ENCODE results near the gene CGA.

Gene CGA

GRCh38 chr6:87092435-87092834 lies 2.5 kb downstream of the CGA start:
- in situ Hi-C loops (cut with MboI; ENCODE audit: low sequenced_read_pairs), result no loop called here

GRCh38 chr6:87089135-87089534 lies 5.8 kb downstream of the CGA start:
- in situ Hi-C loops (cut with MboI; ENCODE audit: low sequenced_read_pairs), result no loop called here

- in situ Hi-C loops (cut with MboI; ENCODE audit: low sequenced_read_pairs), result no loop called here
Measured at GRCh38 chr6:87088076-87088475, 6.8 kb downstream of the CGA start.

- in situ Hi-C loops (cut with MboI; ENCODE audit: low sequenced_read_pairs), result no loop called here
Measured at GRCh38 chr6:87082160-87082721, 12.7 kb downstream of the CGA start.

- in situ Hi-C loops (cut with MboI; ENCODE audit: low sequenced_read_pairs), result no loop called here
Measured at GRCh38 chr6:87078983-87079616, 15.8 kb downstream of the CGA start.

GRCh38 chr6:87075168-87075567 lies 19.7 kb downstream of the CGA start:
- in situ Hi-C loops (cut with MboI; ENCODE audit: low sequenced_read_pairs), result no loop called here

GRCh38 chr6:87074101-87074621 lies 20.7 kb downstream of the CGA start:
- in situ Hi-C loops (cut with MboI; ENCODE audit: low sequenced_read_pairs), result no loop called here

- in situ Hi-C loops (cut with MboI; ENCODE audit: low sequenced_read_pairs), result no loop called here
Measured at GRCh38 chr6:87071683-87072082, 23.2 kb downstream of the CGA start.

GRCh38 chr6:87070741-87071140 lies 24.2 kb downstream of the CGA start:
- in situ Hi-C loops (cut with MboI; ENCODE audit: low sequenced_read_pairs), result no loop called here

GRCh38 chr6:87068795-87069194 lies 26.1 kb downstream of the CGA start:
- in situ Hi-C loops (cut with MboI; ENCODE audit: low sequenced_read_pairs), result no loop called here

- in situ Hi-C loops (cut with MboI; ENCODE audit: low sequenced_read_pairs), result no loop called here
Measured at GRCh38 chr6:87066449-87067333, 28.2 kb downstream of the CGA start.

GRCh38 chr6:87065117-87065516 lies 29.8 kb downstream of the CGA start:
- in situ Hi-C loops (cut with MboI; ENCODE audit: low sequenced_read_pairs), result no loop called here

GRCh38 chr6:87059943-87060342 lies 35.0 kb downstream of the CGA start:
- in situ Hi-C loops (cut with MboI; ENCODE audit: low sequenced_read_pairs), result no loop called here

GRCh38 chr6:87054143-87054833 lies 40.6 kb downstream of the CGA start:
- in situ Hi-C loops (cut with MboI; ENCODE audit: low sequenced_read_pairs), result no loop called here

GRCh38 chr6:87053312-87053711 lies 41.6 kb downstream of the CGA start:
- in situ Hi-C loops (cut with MboI; ENCODE audit: low sequenced_read_pairs), result no loop called here

- in situ Hi-C loops (cut with MboI; ENCODE audit: low sequenced_read_pairs), result no loop called here
Measured at GRCh38 chr6:87049779-87050178, 45.1 kb downstream of the CGA start.

GRCh38 chr6:87045521-87046075 lies 49.3 kb downstream of the CGA start:
- in situ Hi-C loops (cut with MboI; ENCODE audit: low sequenced_read_pairs), result no loop called here

GRCh38 chr6:87040729-87041128 lies 54.2 kb downstream of the CGA start:
- in situ Hi-C loops (cut with MboI; ENCODE audit: low sequenced_read_pairs), result no loop called here
